ENCODE measurements around the gene ZBTB18.

GRCh38 chr1:244050014-244050834 lies 859 bp upstream of the ZBTB18 start:
- no peak for TF ChIP-seq CTCF (IDR thresholded peaks at IDR 0.05; ENCODE audit: low read length)
- no peak for TF ChIP-seq EZH2 (IDR thresholded peaks at IDR 0.05; ENCODE audit: borderline replicate concordance, low read length)

Measured in OCI-LY1 (cell line).